ENCODE data around the gene DENND1C. TPM values are rescaled to one million over a fixed set of nuclear protein-coding genes. Genes with fewer than 3 reads are reported as not detected.
A peak's percentile ranks its signal among the peaks of the same experiment; 100 is the strongest.

Gene DENND1C
- total and polyA plus RNA-seq, 9 of the 15 experiments (the other 6 are each of a cell fraction or from before 2014, with no cell fraction given): 0.03 to 1.2 (median 0.32) TPM; not detected in 1

GRCh38 chr19:6530386-6531162 is 49.0 kb upstream of the DENND1C start, which contains the start of gene TNFSF9 (continued):
- no peak for TF ChIP-seq ZNF609 (CRISPR knock-in tag; IDR thresholded peaks at IDR 0.05; ENCODE audit: borderline replicate concordance)
- peak; percentile 89; the same call in 1 of the 2 replicates for TF ChIP-seq CBX1 (IDR thresholded peaks at IDR 0.05; ENCODE audit: low read depth)
- no peak for TF ChIP-seq KAT8 (IDR thresholded peaks at IDR 0.05; ENCODE audit: low read depth)
- no peak for TF ChIP-seq JUNB (CRISPR knock-in tag; conservative IDR thresholded peaks at IDR 0.05)
- no peak for TF ChIP-seq CCAR2 (IDR thresholded peaks at IDR 0.05; ENCODE audit: low read depth, low read length)
- no peak for TF ChIP-seq ZNF384 (IDR thresholded peaks at IDR 0.05; ENCODE audit: low read depth, low read length)
- TF ChIP-seq CEBPZ (IDR thresholded peaks at IDR 0.05; ENCODE audit: borderline replicate concordance, low read depth, low read length): no peak
- no peak; the same call in 1 of the 2 replicates for TF ChIP-seq AFF4 (CRISPR knock-in tag; IDR thresholded peaks at IDR 0.05)
- no peak; the same call in 1 of the 2 replicates for TF ChIP-seq EP300 (IDR thresholded peaks at IDR 0.05; ENCODE audit: low read length)
- TF ChIP-seq KAT2B (IDR thresholded peaks at IDR 0.05; ENCODE audit: low read depth, low read length): no peak
- TF ChIP-seq ZNF280B (CRISPR knock-in tag; IDR thresholded peaks at IDR 0.05): no peak
- TF ChIP-seq POLR3G (IDR thresholded peaks at IDR 0.05; ENCODE audit: extremely low read depth, insufficient read length, insufficient replicate concordance): no peak
- no peak for TF ChIP-seq HSF4 (CRISPR knock-in tag; IDR thresholded peaks at IDR 0.05; ENCODE audit: borderline replicate concordance)

All from K562 (cell line).